Nephron progenitor cell (in vitro differentiated cells): ENCODE data around the gene SHF.

Source experiments
- DNase-seq: peaks from one replicate; pipeline ENCODE4 v3.0.0; 2021
- H3K27ac Mint-ChIP-seq: 2 replicates; pipeline ENCODE4 v1.8.0; 2021; ENCODE audit warnings: mild to moderate bottlenecking, moderate library complexity, mixed read lengths
- H3K27me3 Mint-ChIP-seq: 2 replicates; pipeline ENCODE4 v1.8.0; 2021; ENCODE audit warnings: mild to moderate bottlenecking, low read depth, mixed read lengths; ENCODE audit not compliant: poor library complexity
- H3K36me3 Mint-ChIP-seq: 2 replicates; pipeline ENCODE4 v1.8.0; 2021; ENCODE audit warnings: low read depth, mixed read lengths
- H3K4me1 Mint-ChIP-seq: 2 replicates; pipeline ENCODE4 v1.8.0; 2021; ENCODE audit warnings: mixed read lengths
- H3K4me3 Mint-ChIP-seq: 2 replicates; pipeline ENCODE4 v1.8.0; 2021; ENCODE audit warnings: mild to moderate bottlenecking, moderate library complexity, mixed read lengths
- H3K9me3 Mint-ChIP-seq: 2 replicates; pipeline ENCODE4 v1.8.0; 2021; ENCODE audit warnings: mild to moderate bottlenecking, moderate library complexity, mixed read lengths
- TF ChIP-seq, protein P1 (sequence below): fragments of 200-600 bp; sonication (generic); IDR thresholded peaks from 2 replicates; pipeline ENCODE4 v1.5.0; 2021; ENCODE audit warnings: antibody characterized with exemption

Gene SHF

DNA sequence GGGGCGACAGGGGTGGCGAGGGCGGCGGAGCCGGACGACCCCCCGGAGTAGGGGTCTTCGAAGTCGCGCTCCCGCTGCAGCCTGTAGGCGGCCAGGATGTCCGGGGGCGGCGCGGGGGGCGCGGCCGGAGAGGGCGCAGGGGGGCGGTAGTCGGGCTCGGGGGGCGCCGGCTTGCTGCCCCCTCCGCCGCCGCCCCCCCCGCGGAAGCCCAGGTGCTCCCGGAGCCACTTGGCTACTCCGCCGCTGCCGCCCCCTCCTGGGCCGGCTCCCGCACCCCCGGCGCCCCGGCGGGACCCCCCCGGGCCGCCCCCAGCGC, 230 bp downstream of the SHF start:
- peaks cover 45% of the 10 kb centered on the region for H3K4me1 Mint-ChIP-seq

DNA sequence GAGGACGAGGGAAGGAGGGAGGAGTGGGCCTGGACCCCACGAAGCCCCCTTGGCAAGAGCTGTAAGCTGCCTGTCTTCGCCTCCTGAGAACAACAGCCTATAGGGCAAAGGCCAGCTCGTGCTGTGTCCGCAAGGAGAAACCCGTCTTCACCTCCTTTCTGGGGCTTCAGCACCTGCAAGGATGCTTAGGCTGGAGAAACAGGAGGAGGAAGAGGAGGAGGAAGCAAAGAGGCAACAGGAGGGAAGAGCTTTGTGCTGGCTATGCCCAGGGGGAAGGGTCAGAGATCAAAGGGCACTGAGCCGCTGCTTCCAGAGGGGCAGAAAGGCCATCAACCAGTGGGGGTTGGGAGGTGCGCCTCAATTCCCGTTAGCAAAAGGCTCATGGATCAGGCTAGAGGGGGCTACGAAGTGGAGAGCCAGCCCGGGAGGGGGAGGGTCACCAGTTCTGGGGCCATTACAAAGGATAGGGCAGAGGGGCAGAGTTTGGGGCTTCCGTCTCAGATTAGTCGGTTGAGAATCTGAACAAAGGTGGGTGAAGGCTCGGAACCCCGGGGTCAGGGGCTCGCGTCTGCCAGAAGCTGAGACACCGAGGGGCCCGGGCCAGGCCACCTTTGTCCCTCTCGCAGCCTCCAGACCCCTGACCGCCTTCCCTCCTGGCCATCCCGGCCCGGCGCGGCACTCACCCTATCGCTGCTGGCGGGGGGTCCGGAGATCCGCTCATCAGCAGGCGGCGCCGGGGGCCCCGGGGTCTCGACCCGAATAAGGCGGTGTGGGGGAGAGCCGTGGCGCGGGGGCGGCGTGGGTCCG, 792 bp downstream of the SHF start:
- H3K4me1 Mint-ChIP-seq = peaks cover 49% of the 10 kb centered on the region
- H3K36me3 Mint-ChIP-seq = peaks cover 7% of the 10 kb centered on the region
- H3K27ac Mint-ChIP-seq = peak overlapping the region; percentile 82
- peak overlapping the region; percentile 92 for H3K4me3 Mint-ChIP-seq
- DNase-seq = peak; percentile 59
- no peaks in the 10 kb centered on the region for H3K9me3 Mint-ChIP-seq
- TF ChIP-seq, protein P1, sequence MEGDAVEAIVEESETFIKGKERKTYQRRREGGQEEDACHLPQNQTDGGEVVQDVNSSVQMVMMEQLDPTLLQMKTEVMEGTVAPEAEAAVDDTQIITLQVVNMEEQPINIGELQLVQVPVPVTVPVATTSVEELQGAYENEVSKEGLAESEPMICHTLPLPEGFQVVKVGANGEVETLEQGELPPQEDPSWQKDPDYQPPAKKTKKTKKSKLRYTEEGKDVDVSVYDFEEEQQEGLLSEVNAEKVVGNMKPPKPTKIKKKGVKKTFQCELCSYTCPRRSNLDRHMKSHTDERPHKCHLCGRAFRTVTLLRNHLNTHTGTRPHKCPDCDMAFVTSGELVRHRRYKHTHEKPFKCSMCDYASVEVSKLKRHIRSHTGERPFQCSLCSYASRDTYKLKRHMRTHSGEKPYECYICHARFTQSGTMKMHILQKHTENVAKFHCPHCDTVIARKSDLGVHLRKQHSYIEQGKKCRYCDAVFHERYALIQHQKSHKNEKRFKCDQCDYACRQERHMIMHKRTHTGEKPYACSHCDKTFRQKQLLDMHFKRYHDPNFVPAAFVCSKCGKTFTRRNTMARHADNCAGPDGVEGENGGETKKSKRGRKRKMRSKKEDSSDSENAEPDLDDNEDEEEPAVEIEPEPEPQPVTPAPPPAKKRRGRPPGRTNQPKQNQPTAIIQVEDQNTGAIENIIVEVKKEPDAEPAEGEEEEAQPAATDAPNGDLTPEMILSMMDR = no peak
- H3K27me3 Mint-ChIP-seq = peaks cover 11% of the 10 kb centered on the region

More for the DNA sequence above, 230 bp downstream of the SHF start:
- DNase-seq = no peak
- TF ChIP-seq, protein P1 = no peak
- H3K27me3 Mint-ChIP-seq = peaks cover 11% of the 10 kb centered on the region
- H3K27ac Mint-ChIP-seq = no peak overlapping the region
- peaks cover 5% of the 10 kb centered on the region for H3K36me3 Mint-ChIP-seq
- H3K4me3 Mint-ChIP-seq = peak overlapping the region; percentile 92
- no peaks in the 10 kb centered on the region for H3K9me3 Mint-ChIP-seq

DNA sequence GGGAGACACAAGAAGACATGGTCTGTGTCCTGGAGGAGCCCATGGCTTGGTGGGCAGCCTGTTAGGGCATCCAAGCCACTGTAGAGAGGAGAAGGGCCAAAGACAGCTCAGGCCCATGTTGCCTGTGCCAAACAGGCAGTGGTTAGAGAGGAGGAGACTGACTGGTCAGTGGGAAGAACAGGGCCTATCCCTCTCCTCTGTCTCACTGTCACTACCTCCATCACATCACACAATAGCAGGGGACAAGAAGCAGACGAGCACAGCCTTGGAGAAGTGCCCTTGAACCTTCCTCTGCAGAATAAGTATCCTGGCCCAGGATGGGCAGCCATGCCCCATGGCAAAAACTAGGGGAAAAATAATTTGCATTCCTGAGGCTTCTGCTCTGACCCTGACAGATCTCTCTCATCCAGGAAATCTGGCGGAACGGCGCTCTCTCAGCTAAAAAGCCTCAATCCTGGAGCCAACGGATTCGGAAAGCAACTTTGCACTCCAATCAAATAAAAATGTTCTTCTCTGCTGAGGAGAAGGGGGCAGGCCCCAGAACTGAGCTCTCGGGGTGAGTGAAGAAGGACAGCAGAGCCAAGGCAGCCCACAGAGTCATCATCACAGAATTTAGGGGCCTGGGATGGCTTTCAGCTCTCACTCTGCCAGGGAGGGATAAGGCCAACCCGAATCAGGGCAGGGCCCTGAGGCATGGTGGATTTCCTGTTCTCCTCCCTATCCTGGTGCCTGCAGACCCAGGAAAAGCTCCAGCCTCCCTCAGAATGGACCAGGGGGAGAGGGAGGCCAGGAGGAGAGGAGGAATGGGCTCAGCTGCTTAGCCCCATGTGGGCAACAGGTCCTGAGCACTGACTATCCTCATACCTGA, 1.6 kb downstream of the SHF start:
- no peak for DNase-seq
- TF ChIP-seq, protein P1 = no peak
- peaks cover 56% of the 10 kb centered on the region for H3K4me1 Mint-ChIP-seq
- peak overlapping the region; percentile 92 for H3K4me3 Mint-ChIP-seq
- peaks cover 15% of the 10 kb centered on the region for H3K36me3 Mint-ChIP-seq
- no peaks in the 10 kb centered on the region for H3K9me3 Mint-ChIP-seq
- H3K27ac Mint-ChIP-seq = peak overlapping the region; percentile 82
- peaks cover 11% of the 10 kb centered on the region for H3K27me3 Mint-ChIP-seq

DNA sequence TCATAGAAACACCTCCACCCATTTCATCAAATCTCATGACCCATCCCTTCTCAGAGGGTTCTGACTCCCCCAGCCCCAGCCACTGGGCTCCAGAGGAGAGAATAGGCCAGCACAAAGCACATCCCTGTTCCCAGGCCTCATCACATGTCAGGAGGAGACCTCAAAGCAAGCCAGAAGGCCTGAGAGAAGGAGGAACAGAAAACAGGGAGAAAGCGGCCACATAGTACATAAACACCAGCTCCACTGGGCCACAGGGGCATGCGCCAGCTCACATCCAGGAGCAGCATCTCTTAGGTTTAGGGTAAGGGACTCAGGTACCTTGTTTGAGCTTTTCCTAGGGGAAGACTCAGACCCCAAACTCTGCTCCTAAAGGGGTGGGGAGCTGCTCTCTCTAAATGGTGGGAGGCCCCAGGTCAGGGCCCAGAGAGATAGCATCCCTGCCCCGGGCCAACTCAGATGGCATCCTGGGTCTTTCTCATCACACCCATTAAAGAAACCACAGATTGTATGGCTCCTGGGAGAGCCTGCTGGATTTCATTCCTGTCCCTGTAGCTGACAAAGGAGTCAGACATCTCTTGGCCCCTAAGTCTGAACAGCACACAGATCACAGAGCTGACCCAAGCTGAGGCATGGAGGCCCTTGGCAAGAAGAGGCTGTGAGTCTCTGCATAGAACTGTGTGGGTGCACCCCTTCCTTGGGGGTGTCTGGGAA, 2.5 kb downstream of the SHF start:
- Mint-ChIP-seq H3K4me3 (peak overlapping the region; percentile 92), H3K4me1 (peaks cover 57% of the 10 kb centered on the region), H3K27ac (peak overlapping the region; percentile 80), H3K9me3 (no peaks in the 10 kb centered on the region), H3K36me3 (peaks cover 21% of the 10 kb centered on the region), H3K27me3 (peaks cover 7% of the 10 kb centered on the region)
- DNase-seq = no peak
- TF ChIP-seq, protein P1 = no peak

DNA sequence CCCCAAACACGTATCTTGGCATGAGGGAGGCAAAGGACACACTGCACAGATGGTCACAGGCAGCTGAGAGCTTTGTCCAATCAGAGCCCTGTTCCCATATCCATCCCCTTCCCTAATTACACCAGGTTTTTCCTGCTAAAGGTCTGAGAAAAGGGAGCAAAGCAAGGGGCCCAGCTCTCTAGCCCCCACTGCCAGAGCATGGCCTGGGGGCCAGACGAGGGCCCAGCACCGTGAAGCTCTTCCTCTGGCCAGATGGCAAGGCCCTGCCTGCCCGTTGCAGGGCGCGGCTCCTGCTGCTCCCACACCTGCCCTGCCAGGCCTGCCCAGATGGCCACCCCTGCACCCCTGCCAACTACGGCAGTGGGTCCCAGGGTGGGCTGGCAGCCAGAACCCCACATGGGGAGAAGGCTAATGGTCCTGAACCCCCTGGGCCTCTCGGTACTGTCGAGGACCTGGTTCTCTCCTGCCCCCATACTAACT, 3.2 kb downstream of the SHF start:
- H3K4me1 Mint-ChIP-seq = peaks cover 62% of the 10 kb centered on the region
- peak overlapping the region; percentile 92 for H3K4me3 Mint-ChIP-seq
- peaks cover 6% of the 10 kb centered on the region for H3K27me3 Mint-ChIP-seq
- H3K36me3 Mint-ChIP-seq = peaks cover 26% of the 10 kb centered on the region
- H3K27ac Mint-ChIP-seq = peak overlapping the region; percentile 80
- no peak for DNase-seq
- TF ChIP-seq, protein P1 = no peak
- H3K9me3 Mint-ChIP-seq = no peaks in the 10 kb centered on the region
